ENCODE measurements around the gene ADK.

ADK gene

DNA sequence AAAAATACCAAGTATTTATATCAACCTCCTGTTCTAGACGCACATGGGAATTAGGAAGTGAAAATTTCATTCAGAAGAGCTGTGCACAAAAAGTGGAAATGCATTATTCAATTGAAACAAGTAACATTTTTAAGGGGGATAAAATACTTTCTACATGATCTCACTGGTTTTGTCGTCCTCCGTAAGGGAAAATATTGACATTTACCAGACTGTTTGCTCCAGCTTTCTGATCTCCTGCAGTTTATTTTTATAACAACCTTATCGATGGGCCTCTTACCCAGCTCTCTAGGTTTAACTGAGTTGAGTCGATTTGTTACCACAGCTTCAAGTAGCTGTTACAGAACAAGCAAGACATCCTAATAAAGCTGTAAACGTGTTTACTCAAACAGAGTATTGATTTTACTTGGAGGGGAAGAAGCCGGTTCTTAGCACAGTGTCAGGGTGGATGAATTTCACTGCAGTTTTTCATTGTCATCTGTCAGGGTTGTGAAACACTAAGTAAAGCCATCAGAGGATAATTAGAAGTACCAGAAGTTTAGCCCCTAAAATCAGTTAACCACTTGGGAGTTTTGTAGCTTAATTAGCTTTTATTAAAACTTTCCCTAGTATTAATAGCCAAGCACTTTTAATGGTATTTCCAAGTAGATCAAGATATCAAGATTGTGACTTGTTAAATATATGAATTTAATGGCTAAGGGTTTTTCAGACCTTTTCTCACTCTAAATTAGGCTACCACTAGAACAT lies 532.8 kb downstream of the ADK start:
- DNase-seq, result no peak

DNA sequence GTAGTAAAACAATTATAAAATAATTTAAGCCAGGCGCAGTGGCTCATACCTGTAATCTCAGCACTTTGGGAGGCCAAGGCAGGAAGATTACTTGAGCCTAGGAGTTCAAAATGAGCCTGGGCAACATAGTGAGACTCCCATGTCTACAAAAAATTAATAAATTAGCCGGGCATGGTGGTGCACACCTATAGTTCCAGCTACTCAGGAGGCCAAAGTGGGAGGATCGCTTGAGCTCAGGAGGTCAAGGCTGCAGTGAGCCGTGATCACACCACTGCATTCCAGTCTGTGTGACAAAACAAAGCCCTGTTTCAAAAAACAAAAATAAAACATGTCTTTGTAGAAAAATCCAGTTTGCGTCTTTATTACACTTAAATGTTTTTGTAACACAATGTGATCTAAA lies 533.4 kb downstream of the ADK start:
- DNase-seq, result no peak

DNA sequence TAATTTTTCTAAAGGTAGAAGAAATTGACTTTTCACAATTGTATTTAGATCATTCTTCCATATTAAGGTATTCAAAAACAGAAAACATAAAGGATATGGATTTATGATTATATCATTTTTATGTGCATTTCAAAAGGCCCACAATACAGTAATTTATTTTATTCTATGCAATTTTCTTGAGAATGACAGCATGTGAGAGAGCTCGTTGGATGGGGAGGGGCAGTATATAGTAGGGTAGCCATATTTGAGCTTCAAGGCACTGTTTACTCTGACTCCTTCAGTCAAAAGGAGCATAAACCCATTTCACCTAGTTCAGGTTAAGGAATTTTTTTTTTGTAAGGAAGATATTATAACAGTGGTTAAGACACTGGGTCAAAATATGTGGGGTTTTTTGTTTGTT lies 534.5 kb downstream of the ADK start:
- DNase-seq, result no peak

DNA sequence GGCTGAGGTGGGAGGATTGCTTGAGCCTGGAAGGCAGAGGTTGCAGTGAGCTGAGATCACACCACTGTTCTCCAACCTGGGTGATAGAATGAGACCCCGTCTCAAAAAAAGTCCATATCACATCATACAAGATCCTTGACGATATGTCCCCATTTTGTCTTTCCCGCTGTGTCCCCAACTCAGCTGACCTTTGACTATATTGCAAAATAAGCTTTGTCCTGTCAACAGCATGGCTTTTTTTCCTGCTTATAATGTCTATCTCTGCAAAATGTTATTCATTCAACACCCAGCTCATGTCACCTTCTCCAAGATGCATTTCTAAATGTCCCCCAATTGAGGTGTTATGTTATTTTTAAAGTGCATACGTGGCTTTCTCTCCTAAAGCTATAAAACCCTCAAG lies 539.4 kb downstream of the ADK start:
- no peak for DNase-seq

DNA sequence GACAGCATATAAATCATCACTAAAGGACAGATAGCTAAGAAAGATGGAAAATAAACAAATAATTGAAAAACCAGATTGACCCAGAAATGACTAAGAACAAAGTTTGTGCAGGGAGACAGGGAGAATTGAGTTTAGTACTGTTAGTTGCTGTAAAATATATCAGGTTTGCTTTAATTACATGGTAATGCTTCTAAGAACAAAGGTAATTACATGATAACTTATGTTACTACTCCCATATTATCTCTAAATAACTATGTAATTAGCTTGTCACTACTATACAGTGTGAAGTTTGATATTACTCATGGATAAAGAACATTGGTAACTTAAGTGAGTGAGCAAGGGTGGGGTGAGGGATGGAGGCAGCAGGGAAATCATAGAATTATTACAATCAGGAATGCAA lies 540.1 kb downstream of the ADK start:
- no peak for DNase-seq

DNA sequence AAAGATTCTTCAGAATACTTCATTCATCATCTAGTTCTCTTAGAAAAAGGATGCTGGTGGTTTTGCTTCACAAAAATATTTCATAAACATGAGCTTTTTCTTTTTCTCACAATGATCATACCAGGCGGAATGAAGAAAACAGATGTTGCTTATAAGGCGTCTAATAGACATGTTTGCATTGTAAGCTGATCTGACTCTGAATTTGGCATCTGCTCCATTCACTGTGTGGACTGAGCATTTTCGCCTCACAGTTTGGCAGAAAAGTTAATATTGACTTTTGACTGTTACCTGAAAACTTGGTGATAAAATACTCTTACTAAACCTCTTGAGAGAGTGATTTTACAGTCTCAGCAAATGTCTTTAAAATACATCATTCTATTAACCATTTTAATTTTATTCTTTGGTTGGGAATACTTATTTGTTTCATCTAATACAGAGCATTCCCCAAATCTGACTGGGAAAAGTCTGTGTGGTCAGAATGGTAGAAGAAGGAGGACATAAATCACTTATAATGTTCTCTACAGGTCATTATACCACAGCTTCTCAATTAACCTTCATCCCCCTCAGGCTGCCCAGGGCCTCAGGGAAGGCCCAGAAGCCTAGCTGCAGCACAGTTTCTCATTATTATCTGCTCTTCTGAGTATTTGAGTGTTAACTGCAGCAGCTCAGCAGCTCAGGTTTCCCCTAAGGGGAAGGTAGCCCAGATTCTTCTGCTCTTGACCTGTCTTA lies 553.8 kb downstream of the ADK start:
- DNase-seq, result no peak

DNA sequence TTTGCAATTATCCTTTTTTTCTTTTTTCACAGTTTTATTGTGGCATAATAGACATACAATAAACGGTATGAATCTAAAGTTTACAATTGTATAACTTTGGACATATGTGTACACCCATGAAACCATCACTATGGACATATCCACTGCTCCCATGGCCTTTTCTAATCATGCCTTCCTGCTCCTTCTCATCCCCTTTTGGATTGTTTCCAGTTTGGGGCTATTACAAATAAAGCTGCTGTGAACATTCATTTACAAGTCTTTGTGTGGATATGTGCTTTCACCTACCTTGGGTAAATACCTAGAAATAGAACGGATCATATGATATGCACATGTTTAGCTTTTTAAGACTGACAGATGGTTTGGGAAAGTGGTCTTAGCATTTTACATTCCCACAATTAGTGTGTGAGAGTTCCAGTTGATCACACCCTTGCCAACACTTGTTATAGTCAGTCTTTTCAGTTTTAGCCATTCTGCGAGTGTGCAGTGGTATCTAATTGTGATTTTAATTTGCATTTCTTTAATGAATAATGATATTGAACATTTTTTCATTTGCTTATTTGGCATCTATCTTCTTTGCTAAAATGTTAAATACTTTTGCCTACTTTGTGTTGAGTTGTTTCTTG lies 554.4 kb downstream of the ADK start:
- DNase-seq, result no peak

DNA sequence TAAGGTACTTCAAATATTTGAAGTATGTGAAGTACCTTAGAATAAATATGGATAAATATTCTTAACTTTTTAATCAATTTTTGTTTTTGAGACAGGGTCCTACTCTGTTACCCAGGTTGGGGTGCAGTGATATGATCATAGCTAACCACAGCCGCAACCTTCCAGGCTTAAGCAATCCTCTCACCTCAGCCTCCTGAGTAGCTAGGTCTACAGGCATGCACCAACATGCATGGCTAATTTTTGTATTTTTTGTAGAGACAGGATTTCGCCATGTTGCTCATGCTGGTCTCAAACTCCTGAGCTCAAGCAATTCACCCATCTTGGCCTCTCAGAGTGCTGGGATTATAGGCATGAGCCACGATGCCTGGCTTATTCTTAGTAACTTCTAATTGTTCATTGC lies 555.9 kb downstream of the ADK start:
- no peak for DNase-seq

DNA sequence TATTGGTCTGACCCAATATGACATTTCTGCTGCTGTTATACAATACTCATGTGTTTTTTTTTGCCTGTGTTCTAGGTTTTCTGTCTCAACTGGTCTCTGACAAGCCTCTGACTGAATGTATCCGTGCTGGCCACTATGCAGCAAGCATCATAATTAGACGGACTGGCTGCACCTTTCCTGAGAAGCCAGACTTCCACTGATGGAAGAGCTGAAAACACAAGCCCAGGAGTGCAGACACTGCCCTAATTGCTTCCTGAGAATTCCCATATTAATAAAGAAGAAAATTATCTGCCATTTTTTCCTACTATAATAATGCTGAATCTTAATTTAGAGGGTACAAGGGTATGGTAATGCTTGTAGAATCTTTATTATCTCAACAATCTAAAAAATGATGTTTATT lies 557.2 kb downstream of the ADK start:
- no peak for DNase-seq

DNA sequence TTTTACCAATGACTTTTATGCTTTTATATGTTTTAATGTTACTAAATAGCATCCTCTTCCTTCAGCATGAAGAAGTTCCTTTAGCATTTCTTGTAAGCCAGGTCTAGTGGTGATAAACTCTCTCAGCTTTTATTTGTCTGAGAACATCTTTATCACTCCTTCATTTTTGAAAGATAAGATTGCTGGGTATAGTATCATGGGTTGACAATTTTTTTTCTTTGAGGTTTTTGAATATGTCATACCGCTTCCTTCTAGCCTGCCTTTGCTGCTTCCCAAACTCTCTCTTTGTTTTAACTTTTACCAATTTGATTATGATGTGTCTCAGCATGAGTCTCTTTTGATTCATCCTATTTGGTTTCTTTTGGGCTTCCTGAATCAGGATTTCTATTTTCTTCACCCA lies 567.2 kb downstream of the ADK start:
- DNase-seq, result no peak

DNA sequence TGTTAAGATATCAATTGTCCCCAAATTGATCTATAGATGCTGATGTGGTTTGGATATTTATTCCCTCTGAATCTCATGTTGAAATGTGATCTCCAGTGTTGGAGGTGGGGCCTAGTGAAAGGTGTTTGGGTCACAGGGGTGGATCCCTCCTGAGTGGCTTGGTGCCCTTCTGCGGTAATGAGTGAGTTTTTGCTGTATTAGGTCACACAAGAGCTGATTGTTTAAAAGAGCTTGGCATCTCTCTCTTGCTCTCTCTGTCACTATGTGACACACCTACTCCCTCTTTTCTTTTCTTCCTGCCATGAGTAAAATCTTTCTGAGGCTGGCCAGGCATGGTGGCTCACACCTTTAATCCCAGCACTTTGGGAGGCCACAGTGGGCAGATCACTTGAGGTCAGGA lies 577.2 kb downstream of the ADK start:
- DNase-seq, result no peak

DNA sequence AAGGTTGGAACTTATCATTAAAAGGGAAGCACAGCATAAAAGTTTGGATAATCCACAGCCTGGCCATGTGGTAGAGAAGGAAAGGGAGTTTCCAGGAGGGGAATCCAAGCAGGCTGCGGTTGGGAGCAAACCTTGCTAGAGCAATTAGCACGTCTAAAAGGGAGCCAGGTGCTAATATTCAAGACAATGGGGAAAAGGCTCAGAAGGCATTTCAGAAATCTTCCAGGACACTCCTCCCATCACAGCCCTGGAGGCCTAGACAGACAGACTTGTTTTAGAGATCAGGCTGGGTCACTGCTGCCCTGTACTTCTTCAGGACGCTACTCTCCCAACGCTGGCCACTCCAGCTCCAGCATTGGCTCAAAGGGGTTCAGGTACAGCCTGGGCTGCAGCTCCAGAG lies 579.2 kb downstream of the ADK start:
- DNase-seq, result no peak

DNA sequence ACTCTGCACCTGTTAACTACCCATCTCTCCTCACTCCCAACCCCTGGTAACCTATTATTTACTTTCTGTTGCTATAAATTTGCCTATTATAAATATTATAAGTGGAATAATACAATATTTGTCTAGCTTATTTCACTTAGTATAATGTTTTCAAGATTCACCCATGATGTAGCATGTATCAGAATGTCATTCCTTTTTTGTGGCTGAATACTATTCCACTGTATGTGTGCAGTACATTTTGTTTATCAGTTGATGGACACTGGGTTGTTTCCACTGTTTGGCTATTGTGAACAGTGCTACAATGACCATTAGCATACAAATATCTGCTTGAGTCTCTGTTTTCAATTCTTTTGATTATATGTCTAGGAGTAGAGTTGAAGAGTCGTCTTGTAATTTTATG lies 582.6 kb downstream of the ADK start:
- no peak for DNase-seq

DNA sequence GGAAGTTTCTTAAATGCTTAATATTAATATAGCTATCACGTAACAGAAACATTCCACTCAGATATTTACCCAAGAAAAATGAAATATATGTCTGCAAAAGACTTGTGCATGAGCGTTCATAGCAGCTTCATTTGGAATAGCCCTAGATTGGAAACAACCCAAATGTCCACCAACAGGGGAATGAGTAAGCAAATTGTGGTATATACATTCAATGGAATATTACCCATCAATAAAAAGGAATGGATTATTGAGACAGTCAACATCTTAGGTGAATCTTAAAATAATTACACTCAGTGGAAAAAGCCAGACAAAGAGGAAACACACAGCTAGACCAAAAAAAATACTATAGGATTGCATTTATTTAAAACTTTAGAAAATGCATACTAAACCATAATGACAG lies 585.0 kb downstream of the ADK start:
- DNase-seq, result no peak

DNA sequence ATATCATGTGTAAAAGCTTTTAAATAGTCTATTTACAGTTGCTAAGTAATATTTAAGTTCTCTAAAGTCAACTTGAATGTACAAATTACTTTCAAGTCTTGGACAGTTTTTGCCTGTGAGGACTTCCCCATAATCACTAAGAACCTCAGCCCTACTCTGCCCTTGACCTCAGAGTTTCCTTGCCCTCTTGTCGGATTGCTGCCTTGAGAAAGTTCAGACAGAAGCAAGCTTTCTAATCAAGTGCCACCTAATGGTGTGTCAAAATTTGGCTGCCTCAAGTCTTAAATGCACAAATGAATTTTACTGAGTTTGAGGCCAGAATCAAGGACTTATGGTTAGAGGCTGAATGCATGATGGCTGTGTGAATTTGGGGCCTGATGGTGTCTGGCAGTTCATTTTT lies 587.0 kb downstream of the ADK start:
- no peak for DNase-seq

DNA sequence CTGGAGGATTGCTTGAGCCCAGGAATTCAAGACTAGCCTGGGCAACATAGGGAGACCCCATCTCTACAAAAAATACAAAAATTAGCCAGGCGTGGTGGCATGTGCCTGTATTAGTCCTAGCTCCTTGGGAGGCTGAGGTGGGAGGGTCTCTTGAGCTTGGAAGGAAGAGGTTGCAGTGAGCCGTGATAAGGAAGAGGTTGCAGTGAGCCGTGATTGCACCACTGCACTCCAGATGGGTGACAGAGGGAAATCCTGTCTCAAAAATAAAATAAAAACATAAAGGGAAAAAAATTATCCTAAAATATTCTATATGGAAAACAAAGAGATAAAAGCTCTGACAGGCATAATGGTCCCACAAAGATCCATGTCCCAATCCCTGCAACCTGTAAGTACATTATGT lies 587.5 kb downstream of the ADK start:
- no peak for DNase-seq

DNA sequence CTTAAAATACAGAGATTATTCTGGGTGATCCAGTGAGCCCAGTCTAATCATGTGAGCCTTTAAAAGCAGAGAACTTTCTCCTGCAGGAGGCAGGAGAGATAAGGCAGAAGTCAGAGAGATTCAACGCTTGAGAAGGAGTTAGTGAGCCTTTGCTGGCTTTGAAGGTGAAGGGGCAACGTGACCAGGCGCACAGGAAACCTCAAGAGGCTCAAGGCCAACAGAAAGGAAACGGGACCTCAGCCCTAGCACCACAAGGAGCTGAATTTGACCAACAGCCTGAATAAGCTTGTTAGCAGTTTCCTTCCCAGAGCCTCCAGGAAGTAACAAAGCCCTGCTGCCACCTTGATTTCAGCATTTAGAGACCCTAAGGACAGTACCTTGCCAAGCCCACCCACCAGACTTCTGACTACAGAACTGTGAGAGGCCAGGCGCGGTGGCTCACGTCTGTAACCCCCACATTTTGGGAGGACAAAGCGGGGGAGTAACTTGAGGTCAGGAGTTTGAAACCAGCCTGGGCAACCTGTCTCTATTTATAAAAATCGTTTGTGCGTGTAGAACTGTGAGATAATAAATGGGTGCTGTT lies 588.1 kb downstream of the ADK start:
- DNase-seq, result peak; percentile 35

DNA sequence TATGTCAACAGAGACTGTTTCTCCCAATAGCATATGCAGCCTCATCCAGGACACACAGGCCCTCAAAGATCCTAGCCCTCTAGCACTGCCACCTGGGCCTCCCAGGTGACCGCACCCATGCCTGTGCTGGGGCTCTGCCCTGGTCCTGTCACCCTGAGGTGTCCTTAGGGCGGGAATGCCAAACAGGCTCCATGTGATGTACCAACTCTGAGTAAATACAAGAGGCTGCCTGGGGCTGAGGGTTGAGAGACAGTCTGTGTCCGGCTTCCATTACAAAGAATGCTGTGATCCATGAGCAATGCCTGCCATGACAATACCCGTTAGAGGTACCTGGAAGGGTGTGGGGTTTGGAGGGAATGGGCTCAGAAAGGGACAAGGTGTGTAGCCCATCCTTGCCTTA lies 592.4 kb downstream of the ADK start:
- DNase-seq, result no peak

DNA sequence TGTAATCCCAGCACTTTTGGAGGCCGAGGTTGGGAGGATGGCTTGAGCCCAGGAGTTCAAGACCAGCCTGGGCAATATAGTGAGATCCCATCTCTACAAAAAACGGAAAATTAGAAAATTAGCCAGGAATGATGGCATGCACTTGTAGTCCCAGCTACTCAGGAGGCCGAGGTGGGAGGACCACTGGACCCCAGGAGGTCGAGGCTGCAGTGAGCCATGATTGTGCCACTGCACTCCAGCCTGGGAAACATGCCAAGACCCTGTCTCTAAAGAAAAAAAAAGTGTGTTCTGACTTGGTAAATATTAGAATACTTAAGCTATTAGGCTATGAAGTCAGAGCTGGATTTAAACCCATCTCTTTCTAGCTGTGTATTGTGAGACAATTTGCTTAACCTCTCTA lies 594.4 kb downstream of the ADK start:
- no peak for DNase-seq

DNA sequence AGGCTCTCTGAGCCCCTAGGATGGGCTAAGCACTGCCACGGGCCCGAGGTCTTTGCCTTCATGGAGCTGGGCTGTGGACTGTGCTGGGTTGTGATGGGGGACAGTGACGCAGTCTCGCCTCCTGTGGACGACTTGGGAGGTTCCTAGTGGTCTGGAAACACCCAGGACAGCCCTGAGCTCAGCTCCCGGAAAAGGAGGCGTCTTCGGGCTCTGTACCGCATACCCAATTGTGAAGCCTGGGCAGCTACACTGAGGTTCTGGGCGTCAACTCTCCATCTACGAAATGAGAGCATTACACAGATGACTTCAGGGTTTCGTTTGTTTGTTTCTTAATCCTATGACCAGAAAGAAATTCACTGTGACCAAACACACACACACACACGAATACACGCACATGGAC lies 595.8 kb downstream of the ADK start:
- no peak for DNase-seq

DNA sequence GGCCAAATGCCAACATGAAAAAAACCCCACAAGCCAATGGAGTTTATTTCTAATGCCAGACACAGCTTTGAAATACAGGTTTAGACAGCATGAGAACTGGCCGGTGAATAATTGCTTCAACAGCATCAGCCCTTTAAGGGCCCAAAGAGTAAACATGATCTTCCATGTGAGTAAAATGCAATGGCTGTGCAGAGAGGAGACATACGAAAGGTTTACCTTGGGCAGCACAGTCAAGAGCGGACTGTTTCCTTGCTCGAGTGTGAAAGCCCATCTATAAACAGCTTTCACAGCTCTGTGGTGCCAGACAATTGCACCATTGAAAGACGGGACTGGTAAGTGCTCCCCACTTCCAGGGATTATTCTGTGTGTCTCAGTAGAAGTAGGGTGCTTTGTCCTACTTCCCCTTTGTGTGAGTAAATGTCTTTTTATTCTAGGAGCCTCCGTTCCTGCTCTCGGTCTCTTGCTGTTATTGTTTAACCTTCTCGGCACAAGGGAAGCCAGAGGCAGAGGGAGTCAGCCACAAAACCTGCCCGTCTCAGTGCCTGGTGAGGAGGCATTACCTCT lies 597.5 kb downstream of the ADK start:
- no peak for DNase-seq

DNA sequence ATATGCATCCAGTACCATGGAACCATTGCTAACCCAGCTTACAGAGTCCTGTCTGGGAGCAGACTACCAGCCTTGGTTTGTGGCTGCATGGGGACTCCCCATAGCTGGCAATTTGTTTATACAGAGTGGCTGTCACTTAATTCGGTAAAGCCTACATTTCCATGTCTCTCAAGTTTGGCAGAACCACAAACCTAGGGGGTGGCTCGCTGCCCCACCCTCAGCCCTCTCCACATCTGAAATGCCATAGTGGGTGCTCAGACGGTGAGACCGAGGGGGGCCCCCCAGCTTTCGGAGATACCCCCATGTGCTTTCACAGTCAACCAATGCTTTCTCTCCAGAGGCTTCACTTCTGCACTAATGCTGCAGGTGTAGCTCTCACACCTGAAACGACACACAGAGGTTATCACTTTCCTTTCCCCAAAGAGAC lies 599.8 kb downstream of the ADK start:
- DNase-seq, result peak; percentile 17

DNA sequence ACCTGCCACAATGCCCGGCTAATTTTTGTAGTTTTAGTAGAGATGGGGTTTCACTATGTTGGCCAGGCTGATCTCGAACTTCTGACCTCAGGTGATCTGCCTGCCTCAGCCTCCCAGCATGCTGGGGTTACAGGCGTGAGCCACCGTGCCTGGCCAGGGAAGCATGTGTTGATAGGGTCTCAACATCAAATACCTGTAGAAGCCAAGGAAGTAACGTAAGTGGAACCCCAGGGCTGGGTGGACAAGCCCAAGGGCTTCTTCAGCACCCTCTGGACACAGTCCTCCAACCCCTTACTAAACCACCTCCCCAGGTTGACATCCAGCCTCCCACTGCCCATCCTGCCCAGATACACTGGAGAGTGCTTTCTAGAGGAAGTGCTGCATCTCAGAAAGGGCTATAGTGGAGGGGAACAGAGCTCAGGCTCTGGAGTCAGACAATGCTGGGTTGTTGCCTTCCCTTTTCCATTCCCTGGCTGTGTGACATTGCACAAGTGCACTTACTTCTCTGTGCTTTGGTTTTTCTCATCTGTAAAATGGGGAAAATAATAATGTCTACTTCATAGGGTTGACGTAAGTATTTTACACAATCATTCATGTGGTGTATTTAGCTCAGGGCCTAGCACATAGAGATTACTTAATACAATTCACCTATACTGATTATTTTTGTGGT lies 601.5 kb downstream of the ADK start:
- DNase-seq, result no peak

Measured in CD4-positive, alpha-beta T cell treated with Interleukin-4 for 4 hours (primary cell).